Stromal cell of bone marrow (primary cell): ENCODE measurements around the gene BRINP3.

ENCODE experiments used
- DNase-seq: peaks from one replicate; pipeline ENCODE4 v3.0.0-alpha.2; 2012; ENCODE audit warnings: low read depth

BRINP3 gene

DNA sequence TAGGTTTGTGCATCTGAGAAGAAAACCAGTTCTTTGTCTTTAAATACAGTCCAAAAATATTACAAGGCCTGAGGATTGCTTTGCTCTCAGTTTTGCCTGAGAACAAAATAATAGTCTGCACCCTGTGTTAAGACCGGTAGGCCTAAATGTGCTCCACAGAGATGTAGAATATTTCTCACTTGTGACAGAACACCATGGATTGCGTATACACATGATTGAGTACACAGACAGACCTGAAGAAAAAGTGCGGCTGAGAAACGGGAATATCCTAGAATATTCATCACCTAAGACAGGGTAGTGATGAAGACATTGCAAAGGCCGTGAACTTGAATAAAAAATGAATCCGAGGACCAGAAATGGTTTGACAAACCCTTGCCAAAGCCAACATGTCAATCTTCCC lies 155.4 kb downstream of the BRINP3 start:
- no peak for DNase-seq

DNA sequence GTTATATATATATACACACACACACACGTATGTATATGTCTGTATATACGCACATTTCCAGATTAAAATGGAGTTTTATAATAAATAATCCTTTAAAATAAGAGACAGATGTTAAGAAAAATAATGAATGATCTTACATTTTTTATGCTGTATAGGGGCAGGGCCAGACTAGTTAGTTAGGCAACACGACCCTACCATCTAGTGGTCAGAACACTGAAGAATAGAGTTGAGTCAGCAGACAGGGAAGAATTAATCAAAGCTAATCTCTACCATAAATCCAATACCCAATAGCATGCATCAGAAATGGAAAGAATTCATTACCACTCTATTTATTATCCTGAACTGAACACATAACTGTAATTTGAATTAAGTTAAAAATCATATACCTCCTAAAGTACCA lies 156.7 kb downstream of the BRINP3 start:
- no peak for DNase-seq

DNA sequence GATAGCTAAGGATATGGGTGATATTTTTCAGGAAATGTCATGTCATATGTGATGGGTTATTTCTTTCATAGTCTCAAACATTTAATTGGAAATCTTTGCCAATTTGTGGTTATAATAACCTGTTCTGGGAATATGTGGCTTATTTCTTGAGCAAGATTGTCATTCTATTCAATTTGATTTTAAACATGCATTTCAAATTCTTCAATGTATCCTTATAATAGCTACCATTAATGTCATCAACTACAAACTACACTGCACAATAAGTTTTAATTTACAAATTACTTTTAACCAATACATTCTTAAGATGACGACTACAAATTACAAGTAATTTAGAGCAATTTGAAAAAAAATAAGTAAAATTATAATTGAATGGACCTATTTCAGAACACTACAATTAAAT lies 164.9 kb downstream of the BRINP3 start:
- no peak for DNase-seq

DNA sequence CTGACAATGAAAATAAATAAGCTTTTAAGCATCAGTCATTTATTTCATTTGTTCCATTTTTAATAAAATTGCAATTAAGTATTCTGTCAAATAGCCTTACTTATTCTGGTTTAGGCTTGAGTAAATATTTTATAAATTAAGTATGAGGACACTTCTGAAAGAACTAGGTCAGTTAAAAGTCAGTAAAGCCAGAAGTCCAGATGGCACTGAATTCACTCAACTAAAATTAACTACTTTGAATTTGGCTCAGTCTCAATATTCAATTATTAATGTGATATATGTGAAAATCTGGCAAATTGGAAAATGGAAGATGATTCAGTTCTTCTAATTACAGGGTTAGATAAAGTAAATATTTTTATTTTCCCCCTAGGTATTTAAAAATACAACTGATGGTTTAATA lies 174.2 kb downstream of the BRINP3 start:
- no peak for DNase-seq

DNA sequence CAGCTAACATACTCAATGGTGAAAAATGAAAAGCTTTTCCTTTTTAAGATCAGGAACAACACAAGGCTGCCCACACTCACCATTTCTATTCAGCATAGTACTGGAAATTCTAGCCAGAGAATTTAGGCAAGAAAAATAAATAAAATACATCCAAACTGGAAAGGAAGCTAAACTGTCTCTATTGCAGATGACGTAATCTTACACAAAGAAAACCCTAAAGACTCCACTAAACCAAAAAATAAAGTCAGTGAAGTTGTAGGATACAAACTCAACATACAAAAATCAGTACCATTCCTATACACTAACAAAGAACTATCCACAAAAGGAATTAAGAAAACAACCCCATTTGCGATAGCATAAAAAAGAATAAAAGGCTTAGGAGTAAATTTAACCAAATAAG lies 181.2 kb downstream of the BRINP3 start:
- DNase-seq, result no peak

DNA sequence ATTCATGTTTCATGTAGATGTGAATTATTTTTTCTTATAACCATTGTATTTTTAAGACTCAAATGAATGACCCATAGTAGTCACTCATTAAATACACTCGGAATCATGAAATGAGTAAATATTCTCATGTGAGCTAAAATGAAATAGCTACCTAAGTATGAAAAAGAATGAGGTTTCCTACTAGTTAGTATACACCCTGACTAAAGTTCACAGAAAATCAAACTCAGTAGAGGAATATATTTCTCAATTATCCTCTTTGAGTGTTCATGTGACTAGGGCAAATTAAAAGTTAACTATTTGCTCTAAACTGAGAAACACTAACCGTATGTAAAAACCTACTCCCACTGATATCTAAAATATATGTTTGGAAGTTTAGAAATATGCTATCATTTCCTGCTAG lies 187.8 kb downstream of the BRINP3 start:
- no peak for DNase-seq

DNA sequence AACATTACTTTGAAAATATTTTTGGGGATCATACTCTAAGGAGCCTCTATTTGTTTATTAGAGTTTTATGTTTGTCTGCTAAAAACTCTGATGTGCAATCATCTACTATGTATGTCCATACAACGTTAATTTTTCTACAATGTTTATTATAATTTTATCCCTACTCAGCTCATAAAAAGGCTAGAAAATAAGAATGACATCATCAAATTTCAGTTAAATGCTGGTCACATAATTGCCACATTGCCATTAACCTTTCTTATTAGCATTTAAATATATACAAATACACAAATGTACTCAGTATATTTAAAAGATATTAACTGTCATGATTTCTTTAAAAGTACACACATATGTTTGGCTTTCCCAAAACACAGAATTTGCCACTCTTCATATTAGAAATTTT lies 191.6 kb downstream of the BRINP3 start:
- DNase-seq, result no peak

DNA sequence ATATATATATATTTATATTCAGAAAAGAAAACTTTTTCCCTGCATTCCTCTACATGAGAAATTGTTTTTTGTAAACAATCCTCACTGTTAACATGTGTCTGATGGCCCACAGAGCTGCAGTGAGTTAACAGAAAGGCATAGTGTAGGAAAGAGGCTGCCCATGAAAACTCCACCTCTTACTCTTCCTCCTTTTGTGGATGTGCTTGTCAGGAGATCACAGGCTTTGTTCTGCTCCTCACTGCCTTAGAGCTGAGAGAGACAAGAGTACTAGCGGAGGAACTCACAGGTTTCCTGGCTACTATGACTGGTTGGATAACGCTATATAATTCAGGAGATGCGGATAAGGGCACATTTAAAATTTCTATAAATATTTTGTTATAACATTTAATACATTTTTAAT lies 200.6 kb downstream of the BRINP3 start:
- no peak for DNase-seq

DNA sequence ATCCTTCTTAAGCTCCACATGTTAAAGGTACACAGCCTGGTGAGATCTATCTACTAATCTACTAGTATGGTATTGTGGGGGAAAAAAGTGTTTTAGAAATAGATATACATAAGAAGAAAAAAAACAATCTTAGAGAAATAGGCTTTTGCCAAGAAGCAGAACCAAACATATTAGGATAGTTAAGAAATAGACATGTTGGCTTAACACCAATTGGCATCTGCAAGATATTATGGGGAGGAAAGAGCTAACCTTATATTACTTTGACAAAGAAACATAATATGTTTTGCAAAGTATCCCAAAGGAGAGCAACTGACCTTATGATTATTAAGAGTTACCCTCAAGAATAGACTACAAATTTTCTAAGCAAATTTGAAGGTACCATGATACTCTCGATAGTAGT lies 202.9 kb downstream of the BRINP3 start:
- no peak for DNase-seq

DNA sequence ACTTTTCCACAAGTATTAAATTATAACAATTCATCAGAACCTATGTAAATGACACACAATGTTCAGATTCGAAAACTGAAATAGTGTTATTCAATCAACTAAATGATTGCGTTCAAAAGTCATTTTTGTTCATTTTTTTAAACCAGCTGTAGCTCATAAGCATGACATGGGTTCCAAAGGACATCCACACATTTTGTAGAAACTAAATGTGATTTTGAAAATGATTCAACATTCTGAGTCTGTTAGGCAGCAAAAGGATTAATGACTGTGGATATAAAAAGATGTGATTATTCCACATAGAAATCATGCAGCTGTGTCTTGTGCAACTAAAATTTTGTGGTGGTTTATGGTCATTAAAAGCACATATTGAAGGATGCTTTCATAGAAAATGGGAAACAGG lies 204.5 kb downstream of the BRINP3 start:
- DNase-seq, result no peak

DNA sequence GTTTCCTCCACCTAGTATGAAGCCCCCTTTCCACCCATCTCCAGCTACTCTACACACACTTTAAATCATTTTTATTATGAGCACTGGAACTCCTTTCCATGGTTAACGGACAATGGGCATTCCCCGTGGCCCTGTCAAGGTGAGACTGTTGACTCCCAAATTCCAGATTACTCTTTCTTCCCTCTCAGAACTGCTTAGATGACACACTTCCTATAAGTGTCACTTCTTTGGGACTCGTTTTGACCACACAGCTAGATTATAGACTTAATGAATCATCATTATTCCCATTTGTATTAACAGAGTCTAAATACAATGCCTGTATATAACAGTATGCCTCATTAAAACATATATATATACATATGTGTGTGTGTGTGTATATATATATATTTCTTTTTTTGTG lies 215.1 kb downstream of the BRINP3 start:
- DNase-seq, result no peak

DNA sequence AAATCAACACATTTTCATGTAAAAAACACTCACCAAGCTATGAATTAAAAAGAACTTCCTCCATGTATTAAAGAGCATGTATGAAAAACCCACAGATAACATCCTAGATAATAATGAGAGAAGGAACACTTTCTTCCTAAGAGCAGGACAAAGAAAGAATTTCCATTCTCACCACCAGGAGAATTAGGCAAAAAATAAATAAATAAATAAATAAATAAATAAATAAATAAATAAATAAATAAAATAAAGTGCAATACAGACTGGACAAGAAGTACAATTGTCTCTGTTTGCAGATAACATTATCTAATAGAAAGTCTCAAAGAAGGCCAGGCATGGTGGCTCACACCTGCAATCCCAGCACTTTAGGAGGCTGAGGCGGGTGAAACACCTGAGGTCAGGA lies 218.2 kb downstream of the BRINP3 start:
- DNase-seq, result no peak

DNA sequence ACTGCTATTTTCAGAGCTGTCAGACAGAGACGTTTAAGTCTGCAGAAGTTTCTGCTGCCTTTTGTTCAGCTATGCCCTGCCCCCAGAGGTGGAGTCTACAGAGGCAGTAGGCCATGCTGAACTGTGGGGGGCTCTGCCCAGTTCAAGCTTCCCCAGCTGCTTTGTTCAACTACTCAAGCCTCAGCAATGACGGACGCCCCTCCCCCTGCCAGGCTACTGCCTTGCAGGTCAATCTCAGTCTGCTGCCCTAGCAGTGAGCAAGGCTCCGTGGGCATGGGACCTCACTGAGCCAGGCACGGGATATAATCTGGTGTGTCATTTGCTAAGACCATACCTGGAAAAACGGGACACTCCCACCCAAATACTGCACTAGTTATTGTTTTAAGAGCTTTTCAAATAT lies 219.7 kb downstream of the BRINP3 start:
- DNase-seq, result no peak

DNA sequence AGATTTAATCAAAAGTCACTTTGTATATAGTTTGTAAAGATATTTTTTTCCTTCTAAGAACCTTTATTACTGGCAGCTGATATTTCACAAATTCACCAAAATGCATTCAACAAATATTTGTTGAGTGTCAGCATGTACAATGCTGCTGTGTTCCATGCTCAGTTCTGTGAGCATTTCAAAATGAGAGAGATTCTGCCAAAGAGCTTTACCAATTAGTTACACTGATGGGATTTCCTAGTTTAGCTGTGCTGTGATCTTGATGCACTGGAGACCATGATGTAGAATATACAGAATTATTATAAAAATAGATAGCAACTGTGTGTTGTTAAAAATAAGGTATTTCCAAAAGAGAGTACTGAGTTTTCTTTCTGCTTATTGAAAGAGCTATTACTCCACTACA lies 225.6 kb downstream of the BRINP3 start:
- DNase-seq, result no peak

DNA sequence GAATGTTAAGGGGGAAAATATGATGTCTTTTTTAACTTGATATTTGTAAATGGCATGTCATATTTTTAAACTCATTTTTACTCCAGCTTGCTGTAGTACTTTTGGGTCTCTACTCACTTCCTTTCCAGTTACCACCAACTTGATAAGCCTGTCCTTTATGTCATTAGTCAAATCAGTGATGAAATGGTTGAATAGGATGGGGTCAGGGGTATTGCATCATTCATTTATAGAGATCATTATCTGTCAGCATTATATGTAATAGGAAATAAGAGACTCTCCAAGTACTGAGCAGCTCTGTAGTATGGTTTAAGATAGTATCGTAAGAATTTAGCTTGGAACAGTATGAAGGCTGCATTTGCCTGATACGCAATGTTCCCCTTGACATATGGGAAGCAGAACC lies 227.3 kb downstream of the BRINP3 start:
- DNase-seq, result no peak

DNA sequence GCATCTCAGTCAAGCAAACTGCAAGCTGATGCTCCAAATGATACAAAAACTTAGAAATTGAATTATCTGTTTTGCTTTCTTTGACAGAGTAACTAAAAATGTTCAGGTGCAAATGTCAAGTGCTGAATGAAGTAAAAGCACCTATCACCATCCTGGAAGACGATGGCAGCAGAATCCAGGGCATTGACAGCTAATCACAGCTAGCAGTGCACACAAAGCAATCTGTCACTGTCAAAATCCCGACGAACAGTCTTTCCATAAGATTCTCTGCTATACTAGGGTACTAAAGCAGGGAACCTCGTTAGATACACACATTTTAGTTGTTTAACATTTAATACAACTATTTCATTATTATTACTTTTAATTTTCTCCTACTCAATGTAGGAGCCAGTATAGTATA lies 233.3 kb downstream of the BRINP3 start:
- DNase-seq, result no peak

DNA sequence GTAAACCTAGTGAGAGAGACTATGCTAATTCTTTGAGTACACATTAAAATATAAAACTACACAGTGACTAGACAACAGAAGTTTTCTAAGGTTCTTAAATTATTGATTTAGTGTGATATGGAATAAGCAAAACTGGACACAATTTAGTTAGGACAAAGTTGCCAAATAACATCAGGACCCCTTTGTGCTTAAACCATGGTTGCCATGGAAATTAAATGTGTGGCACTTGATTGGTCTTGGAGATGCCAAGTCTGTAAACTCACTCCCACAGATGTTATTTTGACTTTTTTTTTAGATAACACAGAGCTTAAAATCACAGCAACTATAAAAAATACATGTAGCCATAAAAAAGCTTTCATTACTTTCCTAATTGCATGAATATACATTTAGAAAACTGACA lies 234.6 kb downstream of the BRINP3 start:
- DNase-seq, result no peak

DNA sequence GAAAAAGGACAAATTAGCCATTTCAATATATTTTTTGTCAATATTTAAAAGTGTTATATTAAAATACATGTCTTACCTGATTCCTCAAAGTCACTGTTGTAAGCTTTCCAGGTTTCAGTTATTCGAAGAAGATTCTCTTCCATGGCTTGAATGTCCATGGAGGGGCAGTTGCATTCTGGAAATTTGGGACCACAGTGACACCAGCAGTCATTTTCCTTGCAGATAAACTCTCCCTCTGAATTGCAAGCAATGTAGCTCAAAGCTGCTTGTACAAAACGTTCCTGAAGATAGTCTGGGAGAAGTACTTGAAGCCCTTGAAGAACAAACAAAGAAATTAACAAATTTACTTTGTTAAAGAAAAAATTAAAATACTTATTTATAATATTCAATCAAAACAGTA lies 251.7 kb downstream of the BRINP3 start:
- no peak for DNase-seq

DNA sequence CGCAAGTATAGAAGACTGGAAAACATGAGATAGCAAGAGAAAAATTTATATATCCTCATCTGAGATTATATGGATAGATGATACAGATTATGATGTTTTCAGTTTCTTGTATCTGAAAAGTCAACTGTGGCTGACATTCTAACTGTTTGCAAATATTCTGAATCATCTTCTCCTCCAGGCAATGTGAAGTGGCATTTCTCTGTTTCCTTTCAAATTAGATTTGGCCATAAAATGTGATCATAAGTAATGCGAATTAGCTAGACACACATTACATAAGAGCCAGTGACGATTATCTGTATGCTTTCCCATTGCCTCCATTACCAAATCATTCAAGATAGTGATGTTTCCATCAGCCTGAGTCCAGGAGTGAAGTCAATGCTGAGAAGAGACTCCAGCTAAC lies 265.2 kb downstream of the BRINP3 start:
- no peak for DNase-seq

DNA sequence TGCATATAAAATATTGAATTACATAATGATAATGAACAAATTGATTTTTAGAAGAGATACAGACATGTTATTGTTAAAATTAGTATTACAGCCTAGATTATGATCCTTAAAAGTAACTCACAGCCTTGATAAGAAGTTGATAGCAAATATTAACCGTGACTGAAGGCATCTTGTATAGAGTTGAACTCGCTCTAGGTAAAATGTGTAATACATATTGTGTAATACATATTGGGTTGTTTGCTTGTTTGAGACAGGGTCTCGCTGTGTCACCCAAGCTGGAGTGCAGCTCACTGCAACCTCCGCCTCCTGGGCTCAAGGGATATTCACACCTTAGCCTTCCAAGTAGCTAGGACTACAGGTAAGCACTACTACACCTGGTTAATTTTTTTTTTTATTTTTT lies 269.9 kb downstream of the BRINP3 start:
- DNase-seq, result no peak

DNA sequence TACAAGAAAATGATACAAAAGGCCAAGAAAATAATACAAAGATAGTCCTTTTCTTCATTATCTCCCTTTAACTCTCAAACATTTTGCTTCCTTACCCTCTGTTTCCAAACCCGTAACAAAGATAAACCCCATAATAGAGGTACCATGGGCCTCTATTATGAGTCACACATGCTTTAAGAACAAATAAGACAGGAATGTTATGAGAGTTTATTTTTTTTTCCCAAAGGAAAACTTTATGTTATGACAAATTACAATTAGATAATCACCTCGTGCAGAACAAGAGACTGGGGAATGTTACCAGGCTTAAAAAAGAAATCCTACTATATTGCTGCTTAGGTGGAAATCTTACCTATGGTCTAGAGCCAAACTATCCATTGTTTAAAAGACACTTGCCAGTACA lies 272.0 kb downstream of the BRINP3 start:
- DNase-seq, result no peak

DNA sequence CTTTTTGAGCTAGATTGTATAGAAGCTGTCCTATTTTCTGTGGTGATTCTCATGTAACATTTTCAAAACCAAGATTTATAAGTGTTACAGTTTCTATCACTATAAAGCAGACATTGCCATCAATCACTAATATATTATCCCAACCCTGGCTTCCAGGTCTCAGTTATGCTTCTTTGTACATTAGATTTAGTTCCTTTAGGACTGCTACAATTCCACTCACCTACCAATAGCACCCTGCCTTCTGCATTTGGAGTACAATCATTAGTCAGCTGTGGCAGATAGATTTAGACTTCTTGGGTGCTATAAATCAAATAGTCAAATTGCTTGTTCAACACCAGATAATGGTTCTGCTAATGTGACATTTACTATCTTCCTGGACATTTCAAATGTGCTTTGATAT lies 281.6 kb downstream of the BRINP3 start:
- DNase-seq, result no peak

DNA sequence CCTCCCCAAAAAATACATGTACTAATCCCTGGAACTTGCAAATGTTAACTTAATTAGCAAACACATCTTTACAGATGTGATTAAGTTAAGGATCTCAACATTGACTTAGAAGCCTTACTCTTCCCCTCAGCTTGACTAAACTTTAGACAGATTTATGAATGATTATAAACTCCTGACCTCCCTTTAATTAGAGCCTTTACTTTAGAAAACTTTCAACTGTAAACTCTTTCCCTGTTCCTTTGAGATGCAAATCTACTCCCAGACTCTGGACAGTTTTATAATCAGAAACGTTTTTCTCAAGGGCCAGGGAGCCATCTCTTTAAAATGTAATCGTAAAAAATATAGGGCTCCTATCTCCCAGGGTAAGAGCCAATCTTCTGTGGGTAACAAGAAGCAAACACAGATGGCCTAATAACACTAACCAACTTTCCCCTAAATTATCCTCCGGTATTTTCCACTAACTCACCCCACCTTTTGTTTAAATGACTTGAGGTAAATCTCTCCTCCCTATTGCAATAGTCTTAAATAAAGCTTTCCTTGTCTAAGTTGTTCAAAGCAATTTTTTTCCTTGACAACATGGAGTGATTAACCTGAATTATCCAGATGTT lies 284.1 kb downstream of the BRINP3 start:
- no peak for DNase-seq

DNA sequence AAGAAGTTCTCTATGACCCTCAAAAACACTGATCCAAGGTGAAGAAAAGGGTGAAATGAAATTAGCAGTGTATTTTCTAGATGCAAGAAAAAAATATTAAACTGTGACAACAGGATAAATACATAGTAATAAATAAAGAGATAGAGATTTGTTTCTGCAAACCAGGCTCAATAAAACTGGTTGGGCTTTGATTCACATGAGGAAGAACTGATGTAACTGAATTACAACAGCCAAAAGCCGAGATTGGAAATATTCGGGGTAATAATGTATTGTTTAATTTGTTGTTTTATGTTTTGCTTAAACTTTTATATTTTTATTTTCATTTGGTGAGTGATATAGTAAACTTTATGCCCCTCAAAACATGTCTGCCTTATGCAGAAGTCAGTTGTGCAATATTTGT lies 285.0 kb downstream of the BRINP3 start:
- no peak for DNase-seq

DNA sequence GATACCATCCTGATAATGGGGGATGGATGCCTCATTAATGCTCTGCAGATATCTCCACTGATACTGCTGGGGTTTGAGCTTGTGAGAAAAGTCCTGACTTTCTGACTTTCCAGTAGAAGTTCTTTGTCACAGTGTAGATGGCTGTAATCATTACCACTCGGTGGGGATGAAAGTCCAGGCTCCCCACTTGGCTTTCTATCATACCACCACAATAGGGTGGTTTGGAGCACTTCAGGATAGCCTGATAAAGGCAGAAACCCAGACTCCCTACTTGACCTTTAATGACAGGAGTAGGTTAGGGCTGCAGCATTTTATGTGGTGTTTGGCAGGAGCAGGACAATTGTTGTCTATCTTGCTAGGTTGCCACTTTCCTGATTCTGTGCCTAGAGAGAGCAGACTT lies 294.1 kb downstream of the BRINP3 start:
- no peak for DNase-seq
